A204.1 (cell line): ENCODE results near the gene STX18.

Source experiments
- FAIRE-seq: peaks from 2 replicates; lab custom pipeline; 2012; peaks lifted over from hg19 to GRCh38; lab: Jason Lieb, UNC

The STX18 gene

DNA sequence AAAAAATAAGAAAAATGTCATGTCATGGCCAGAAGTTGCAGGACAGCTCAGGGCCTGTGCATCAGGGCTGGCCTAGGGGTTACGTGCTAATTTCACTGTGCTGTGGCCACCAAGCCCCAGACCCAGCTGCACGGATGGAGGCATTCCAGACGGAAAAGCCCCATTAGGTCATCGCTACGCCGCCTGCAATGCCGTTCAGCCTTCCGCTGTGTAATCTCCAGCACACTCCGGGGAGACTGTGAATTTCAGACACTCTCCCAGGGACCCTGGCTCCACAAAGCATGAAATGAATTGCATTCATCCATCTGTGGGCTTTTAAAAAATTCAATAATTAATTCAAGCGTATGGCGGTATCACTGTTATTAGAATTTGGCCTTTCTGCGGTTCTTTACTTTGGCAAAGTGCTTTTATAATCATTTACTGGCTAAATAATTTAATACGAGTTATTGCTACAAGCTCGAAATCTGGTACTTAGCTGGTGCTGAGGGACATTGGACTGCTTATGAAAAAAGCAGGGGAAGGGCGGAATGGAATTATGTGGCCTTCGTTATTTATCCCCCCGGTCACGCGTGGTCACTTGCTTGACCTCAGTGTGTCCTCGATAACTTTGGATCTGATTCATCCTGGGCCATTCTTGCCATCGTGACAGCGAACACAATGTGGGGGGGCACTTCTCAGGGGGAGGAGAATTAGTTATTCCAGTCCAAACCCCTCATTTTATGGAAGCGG lies 164.0 kb downstream of the STX18 start:
- FAIRE-seq, result no peak

- FAIRE-seq, result no peak
These were observed 164.7 kb downstream of the STX18 start for GRCh38 chr4:4377191-4377590.

DNA sequence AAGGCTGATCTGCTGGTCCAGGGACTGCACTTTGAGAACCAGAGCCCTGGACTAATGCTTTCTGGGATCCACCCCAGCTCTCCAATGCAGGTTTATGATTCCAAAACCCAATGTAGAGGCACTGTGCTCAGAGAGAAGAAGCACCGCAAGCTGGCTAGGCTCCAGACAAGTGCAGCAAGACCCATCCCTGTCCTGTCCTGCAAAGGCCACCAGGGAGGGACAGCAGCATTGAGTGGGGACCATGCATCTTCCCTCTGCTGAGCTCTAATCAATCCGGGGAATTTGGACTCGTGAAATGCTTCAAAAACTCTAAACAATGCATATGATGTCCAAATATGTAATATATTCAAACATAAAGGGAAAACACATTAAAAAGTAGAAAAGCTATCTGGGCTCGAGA lies 165.8 kb downstream of the STX18 start:
- FAIRE-seq, result no peak

- no peak for FAIRE-seq
These were observed 167.3 kb downstream of the STX18 start for GRCh38 chr4:4374388-4375098.
